Sigmoid colon (tissue), 7 donors: ENCODE measurements around the gene ALCAM. TPM values are rescaled to one million over a fixed set of nuclear protein-coding genes. Genes with fewer than 3 reads are reported as not detected.

Experiments
- DNase-seq: peaks from one replicate; pipeline ENCODE4 v3.0.0-alpha.2; 2019
- H3K27ac ChIP-seq, 4 donors: fragments of 200-600 bp; sonication (generic); one replicate each; pipeline ENCODE4 v1.5.1; 2016 to 2019; ENCODE audit warnings: mild to moderate bottlenecking in 1 of 4
- H3K27me3 ChIP-seq, 3 donors: fragments of 200-600 bp; sonication (generic); one replicate each; pipeline ENCODE4 v1.5.1; 2019; ENCODE audit warnings: mild to moderate bottlenecking in 1 of 3
- H3K36me3 ChIP-seq, 4 donors: fragments of 200-600 bp; sonication (generic); one replicate each; pipeline ENCODE4 v1.5.1; 2016 to 2019
- H3K4me1 ChIP-seq, 4 donors: fragments of 200-600 bp; sonication (generic); one replicate each; pipeline ENCODE4 v1.5.1; 2017 to 2019
- H3K4me3 ChIP-seq, 4 donors: fragments of 200-600 bp; sonication (generic); one replicate each; pipeline ENCODE4 v1.5.1; 2017 to 2019; ENCODE audit warnings: mild to moderate bottlenecking in 2 of 4, moderate library complexity in 1 of 4
- H3K9me3 ChIP-seq, 4 donors: fragments of 200-600 bp in 3 of 4; sonication (generic) in 3 of 4; one replicate each; pipeline versions ENCODE4 v1.5.1 to v1.6.1; 2013 to 2019
- EP300 ChIP-seq, 4 donors: sonication (generic); formaldehyde crosslinking; IDR thresholded peaks; one replicate each; pipeline ENCODE4 v1.6.1; 2017; ENCODE audit warnings: antibody characterized with exemption in 4 of 4
- POLR2A ChIP-seq, 2 donors: fragments of 450-650 bp; IDR thresholded peaks; one replicate each; pipeline ENCODE4 v1.6.1; 2016; ENCODE audit warnings: antibody characterized with exemption in 2 of 2, mild to moderate bottlenecking in 2 of 2, moderate library complexity in 2 of 2
- POLR2AphosphoS5 ChIP-seq, 4 donors: sonication (generic); formaldehyde crosslinking; IDR thresholded peaks; one replicate each; pipeline ENCODE4 v1.6.1; 2017; ENCODE audit warnings: antibody characterized with exemption in 4 of 4
- WGBS, 2 donors: extraction: QIAGEN DNeasy Blood & Tissue Kit; methylation state at CpG; one replicate each; pipeline ENCODE4 v1.1.7; 2013; 5-methylcytosine and 5-hydroxymethylcytosine counted together
- intact Hi-C: fragments of 100-400 bp; cut with DNase I; formaldehyde crosslinking; loops from one replicate; pipeline ENCODE4 v1.15.1; 2023
- polyA plus RNA-seq, 3 donors: library from polyadenylated mRNA; stranded (reverse); fragments of 200-250 nt; gene quantifications; one replicate each; pipeline ENCODE4 v1.2.3, GENCODE V29; 2013
- total RNA-seq, 4 donors: library from RNA; depleted of rRNA; stranded (reverse); fragments of >200 nt; gene quantifications; one replicate each; pipeline ENCODE4 v1.1.0, GENCODE V29; 2016
- TF ChIP-seq, protein P1 (sequence below), 4 experiments: fragments of 450-650 bp in 3 of 4; fragments of 200-600 bp in 1 of 4; IDR thresholded peaks; one replicate each; pipeline ENCODE4 v1.5.1; 2016 to 2019; ENCODE audit warnings: antibody characterized with exemption in 4 of 4, mild to moderate bottlenecking in 3 of 4, moderate library complexity in 2 of 4
- donor health status: healthy with polysubstance abuse.
- donor health status: Bipolar disorder and iron deficiency.
- donor health status: healthy.

The ALCAM gene
- total and polyA plus RNA-seq, 7 donors, result 1.8 to 45.1 (median 16.0) TPM

DNA sequence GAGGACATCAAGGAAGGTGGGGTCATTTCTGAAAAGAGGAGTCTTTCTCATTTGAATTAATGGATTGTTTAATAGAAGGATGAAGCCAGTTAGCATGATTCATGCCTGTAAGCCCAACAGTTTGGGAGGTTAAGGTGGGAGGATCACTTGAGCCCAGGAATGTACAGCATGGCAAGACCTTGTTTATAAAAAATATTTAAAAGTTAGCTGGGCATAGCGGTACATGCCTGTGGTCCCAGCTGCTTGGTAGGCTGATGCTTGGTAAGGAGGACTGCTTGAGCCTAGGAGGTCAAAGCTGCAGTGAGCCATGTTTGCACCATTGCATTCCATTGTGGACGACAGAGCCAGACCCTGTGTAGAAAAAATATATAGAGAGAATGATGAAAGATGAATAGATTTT lies 165.5 kb downstream of the ALCAM start:
- Histone ChIP-seq H3K4me1 (no peaks in the 10 kb centered on the region), H3K4me3 (no peak overlapping the region), H3K27me3 (no peaks in the 10 kb centered on the region), H3K9me3 (no peaks in the 10 kb centered on the region), H3K27ac (no peak overlapping the region), H3K36me3 (no peaks in the 10 kb centered on the region)
- intact Hi-C loops, result no loop called here
- TF ChIP-seq POLR2AphosphoS5 (IDR thresholded peaks at IDR 0.05) (no peak), POLR2A (IDR thresholded peaks at IDR 0.05) (no peak), EP300 (IDR thresholded peaks at IDR 0.05) (no peak)
- TF ChIP-seq, protein P1, sequence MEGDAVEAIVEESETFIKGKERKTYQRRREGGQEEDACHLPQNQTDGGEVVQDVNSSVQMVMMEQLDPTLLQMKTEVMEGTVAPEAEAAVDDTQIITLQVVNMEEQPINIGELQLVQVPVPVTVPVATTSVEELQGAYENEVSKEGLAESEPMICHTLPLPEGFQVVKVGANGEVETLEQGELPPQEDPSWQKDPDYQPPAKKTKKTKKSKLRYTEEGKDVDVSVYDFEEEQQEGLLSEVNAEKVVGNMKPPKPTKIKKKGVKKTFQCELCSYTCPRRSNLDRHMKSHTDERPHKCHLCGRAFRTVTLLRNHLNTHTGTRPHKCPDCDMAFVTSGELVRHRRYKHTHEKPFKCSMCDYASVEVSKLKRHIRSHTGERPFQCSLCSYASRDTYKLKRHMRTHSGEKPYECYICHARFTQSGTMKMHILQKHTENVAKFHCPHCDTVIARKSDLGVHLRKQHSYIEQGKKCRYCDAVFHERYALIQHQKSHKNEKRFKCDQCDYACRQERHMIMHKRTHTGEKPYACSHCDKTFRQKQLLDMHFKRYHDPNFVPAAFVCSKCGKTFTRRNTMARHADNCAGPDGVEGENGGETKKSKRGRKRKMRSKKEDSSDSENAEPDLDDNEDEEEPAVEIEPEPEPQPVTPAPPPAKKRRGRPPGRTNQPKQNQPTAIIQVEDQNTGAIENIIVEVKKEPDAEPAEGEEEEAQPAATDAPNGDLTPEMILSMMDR (IDR thresholded peaks at IDR 0.05), result no peak
- DNase-seq, result no peak
- WGBS, 2 donors, result 96 to 98% methylated on average over 2 of the region's 2 CpGs

DNA sequence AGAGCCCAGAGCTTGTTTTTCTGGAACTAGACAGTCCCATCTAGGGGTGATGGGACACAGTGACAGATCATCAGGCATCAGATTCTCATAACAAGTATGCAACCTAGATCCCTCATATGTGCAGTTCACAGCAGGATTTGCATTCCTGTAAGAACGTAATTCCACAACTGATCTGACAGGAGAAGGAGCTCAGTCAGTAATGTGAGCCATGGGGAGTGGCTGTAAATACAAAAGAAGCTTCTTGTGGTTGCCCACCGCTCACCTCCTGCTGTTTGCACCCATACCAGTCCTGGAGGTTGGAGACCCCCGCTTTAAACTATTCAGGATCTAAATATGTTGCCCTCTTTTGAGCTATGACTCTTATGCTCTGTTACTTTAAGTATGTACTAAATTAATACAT lies 167.3 kb downstream of the ALCAM start:
- 96% methylated on average over 3 of the region's 3 CpGs for WGBS, 2 donors
- Histone ChIP-seq H3K4me3 (no peak overlapping the region), H3K36me3 (no peaks in the 10 kb centered on the region)

DNA sequence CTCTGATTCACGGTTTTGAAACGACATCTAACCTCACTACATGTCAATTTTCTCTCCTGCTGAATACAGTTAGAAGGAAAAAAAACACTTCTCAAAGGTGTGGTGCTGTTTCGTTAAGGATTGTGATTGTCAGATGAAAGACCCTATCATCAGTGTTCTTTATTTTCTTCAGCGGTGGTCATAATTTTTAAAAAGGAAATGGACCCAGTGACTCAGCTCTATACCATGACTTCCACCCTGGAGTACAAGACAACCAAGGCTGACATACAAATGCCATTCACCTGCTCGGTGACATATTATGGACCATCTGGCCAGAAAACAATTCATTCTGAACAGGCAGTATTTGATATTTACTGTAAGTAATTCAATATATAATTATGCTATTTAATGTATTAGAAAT lies 167.8 kb downstream of the ALCAM start:
- WGBS, 2 donors, result 94 to 95% methylated on average over 5 of the region's 5 CpGs
- TF ChIP-seq, protein P1 (IDR thresholded peaks at IDR 0.05), result no peak
- TF ChIP-seq POLR2A (IDR thresholded peaks at IDR 0.05) (no peak), POLR2AphosphoS5 (IDR thresholded peaks at IDR 0.05) (no peak), EP300 (IDR thresholded peaks at IDR 0.05) (no peak)
- no peaks in the 10 kb centered on the region for H3K9me3 ChIP-seq
- no peak overlapping the region for H3K4me3 ChIP-seq
- no peak overlapping the region for H3K27ac ChIP-seq
- intact Hi-C loops, result no loop called here
- H3K4me1 ChIP-seq, result no peaks in the 10 kb centered on the region
- DNase-seq, result no peak
- no peaks in the 10 kb centered on the region for H3K36me3 ChIP-seq
- no peaks in the 10 kb centered on the region for H3K27me3 ChIP-seq

More for the DNA sequence above, 167.3 kb downstream of the ALCAM start:
- Histone ChIP-seq H3K27ac (no peak overlapping the region), H3K27me3 (no peaks in the 10 kb centered on the region), H3K9me3 (no peaks in the 10 kb centered on the region), H3K4me1 (no peaks in the 10 kb centered on the region)
- intact Hi-C loops, result no loop called here
- TF ChIP-seq POLR2A (IDR thresholded peaks at IDR 0.05) (no peak), EP300 (IDR thresholded peaks at IDR 0.05) (no peak), POLR2AphosphoS5 (IDR thresholded peaks at IDR 0.05) (no peak)
- TF ChIP-seq, protein P1 (IDR thresholded peaks at IDR 0.05), result no peak
- DNase-seq, result no peak

DNA sequence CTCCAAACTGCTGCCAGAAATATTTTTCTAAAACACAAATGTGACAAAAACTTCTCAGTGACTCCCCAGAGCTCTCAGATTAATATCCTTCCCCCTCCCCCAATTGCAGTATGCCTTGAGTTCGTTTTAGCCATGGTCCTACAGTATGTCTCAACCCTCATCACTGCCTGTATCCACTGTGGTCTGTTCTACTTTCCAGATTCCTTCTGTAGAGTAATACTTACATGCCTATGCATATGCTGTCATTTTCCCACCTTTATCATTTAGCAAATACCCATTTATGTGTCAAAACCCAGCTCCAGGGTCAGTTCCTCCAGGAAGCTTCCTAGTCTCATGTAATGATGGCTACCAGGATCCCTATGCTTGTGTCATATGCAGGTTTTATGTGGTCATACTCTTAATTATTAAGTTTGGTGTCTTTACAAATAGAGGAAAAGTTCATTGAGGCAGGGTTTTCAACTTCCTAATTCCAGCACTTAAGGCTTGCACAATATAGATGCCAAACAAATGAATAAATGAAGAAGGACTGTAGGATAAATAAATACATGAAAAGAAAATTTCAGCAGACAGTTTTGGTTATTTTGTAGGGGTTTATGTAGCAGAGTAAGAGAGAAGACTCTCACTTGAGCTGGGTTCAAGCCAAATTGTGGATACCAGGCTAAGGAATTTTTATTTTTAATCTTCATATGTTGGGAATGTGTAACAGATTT lies 170.8 kb downstream of the ALCAM start:
- H3K27me3 ChIP-seq, result no peaks in the 10 kb centered on the region
- DNase-seq, result no peak
- H3K9me3 ChIP-seq, result no peaks in the 10 kb centered on the region
- 84 to 90% methylated on average over 1 of the region's 1 CpG for WGBS, 2 donors
- H3K4me3 ChIP-seq, result no peak overlapping the region
- TF ChIP-seq, protein P1 (IDR thresholded peaks at IDR 0.05), result no peak
- TF ChIP-seq EP300 (IDR thresholded peaks at IDR 0.05) (no peak), POLR2A (IDR thresholded peaks at IDR 0.05) (no peak), POLR2AphosphoS5 (IDR thresholded peaks at IDR 0.05) (no peak)
- intact Hi-C loops, result no loop called here
- peaks cover 0 to 18% (median 0%) of the 10 kb centered on the region in 4 donors for H3K36me3 ChIP-seq
- H3K27ac ChIP-seq, result no peak overlapping the region
- H3K4me1 ChIP-seq, result no peaks in the 10 kb centered on the region

DNA sequence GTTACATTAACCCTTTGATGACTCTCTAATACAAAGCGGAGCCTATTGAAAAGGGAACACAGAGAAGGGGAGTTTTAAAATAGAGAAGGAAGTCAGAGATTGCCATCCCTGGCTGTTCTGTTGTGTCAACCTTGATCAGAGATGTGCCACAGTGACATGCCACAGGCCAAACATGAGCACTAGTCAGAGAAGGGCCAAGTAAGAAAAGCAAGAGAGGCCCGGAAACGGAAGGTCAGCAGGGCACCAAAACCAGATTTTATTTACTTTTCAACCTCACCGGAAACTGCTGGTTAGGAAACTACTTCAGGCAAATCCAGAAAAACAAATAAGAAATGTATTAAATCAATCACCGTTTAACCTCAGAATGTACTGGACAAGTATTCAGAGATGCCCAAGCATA lies 171.8 kb downstream of the ALCAM start:
- TF ChIP-seq, protein P1 (IDR thresholded peaks at IDR 0.05), result no peak
- TF ChIP-seq POLR2A (IDR thresholded peaks at IDR 0.05), result no peak
- DNase-seq, result no peak
- Histone ChIP-seq H3K4me3 (no peak overlapping the region), H3K4me1 (no peaks in the 10 kb centered on the region), H3K27ac (no peak overlapping the region), H3K36me3 (peaks cover 0 to 20% (median 0%) of the 10 kb centered on the region in 4 donors), H3K27me3 (no peaks in the 10 kb centered on the region), H3K9me3 (no peaks in the 10 kb centered on the region)
- intact Hi-C loops, result no loop called here
- WGBS, 2 donors, result 77 to 88% methylated on average over 5 of the region's 5 CpGs
